Esophagus squamous epithelium (tissue), 4 donors: ENCODE measurements around the gene DBN1.

Experiments used
- CTCF ChIP-seq, 6 experiments: fragments of 450-650 bp in 4 of 6; fragments of 200-600 bp in 2 of 6; sonication (generic) in 2 of 6; IDR thresholded peaks; one replicate each; pipeline ENCODE4 v1.5.1; 2016 to 2019; ENCODE audit warnings: antibody characterized with exemption in 6 of 6, mild to moderate bottlenecking in 4 of 6, moderate library complexity in 4 of 6
- POLR2A ChIP-seq, 4 donors: fragments of 450-650 bp; IDR thresholded peaks; one replicate each; pipeline ENCODE4 v1.6.1; 2017; ENCODE audit warnings: antibody characterized with exemption in 4 of 4, mild to moderate bottlenecking in 4 of 4, moderate library complexity in 3 of 4

- TF ChIP-seq CTCF (IDR thresholded peaks at IDR 0.05) (no peak), POLR2A (IDR thresholded peaks at IDR 0.05) (no peak)
These were observed 6.6 kb downstream of the DBN1 start for GRCh38 chr5:177466861-177467260.
